Heart right ventricle (tissue), 16 donors: ENCODE measurements around the gene NR2C2. TPM values are rescaled to one million over a fixed set of nuclear protein-coding genes. Genes with fewer than 3 reads are reported as not detected.

Source experiments
- ATAC-seq, 8 donors: fragments of 200-7000 bp; cut with Tn5 transposase; one replicate each; pipeline ENCODE4 v1.9.1; 2020; ENCODE audit warnings: mild to moderate bottlenecking in 8 of 8, moderate library complexity in 8 of 8, moderate number of reproducible peaks in 1 of 8
- DNase-seq, 2 donors: peaks; one replicate each; pipeline ENCODE4 v3.0.0-alpha.2; 2020
- H3K27ac ChIP-seq, 10 donors: fragments of 200-600 bp; sonication (generic) in 2 of 10; one replicate each; pipeline versions ENCODE4 v1.5.0 to v1.8.0; 2020 to 2022; ENCODE audit warnings: mild to moderate bottlenecking in 3 of 10
- H3K27me3 ChIP-seq, 7 donors: fragments of 200-600 bp; one replicate each; pipeline ENCODE4 v1.8.0; 2021 to 2022; ENCODE audit warnings: mild to moderate bottlenecking in 2 of 7
- H3K36me3 ChIP-seq, 9 donors: fragments of 200-600 bp; sonication (generic) in 1 of 9; one replicate each; pipeline versions ENCODE4 v1.5.0 to v1.8.0; 2020 to 2022; ENCODE audit warnings: mild to moderate bottlenecking in 2 of 9
- H3K4me1 ChIP-seq, 9 donors: fragments of 200-600 bp; sonication (generic) in 1 of 9; one replicate each; pipeline versions ENCODE4 v1.5.0 to v1.8.0; 2020 to 2022; ENCODE audit warnings: mild to moderate bottlenecking in 4 of 9
- H3K4me3 ChIP-seq, 10 donors: fragments of 200-600 bp; sonication (generic) in 2 of 10; one replicate each; pipeline versions ENCODE4 v1.5.0 to v1.8.0; 2020 to 2022; ENCODE audit warnings: mild to moderate bottlenecking in 7 of 10, moderate library complexity in 2 of 10
- H3K9me3 ChIP-seq, 11 donors: fragments of 200-600 bp in 10 of 11; sonication (generic) in 2 of 11; one replicate each; pipeline versions ENCODE4 v1.5.0 to v1.8.0; 2013 to 2022; ENCODE audit warnings: mild to moderate bottlenecking in 2 of 11, control low read depth in 1 of 11, moderate library complexity in 1 of 11
- WGBS, 2 donors: extraction: QIAGEN DNeasy Blood & Tissue Kit; methylation state at CpG; one replicate each; pipeline ENCODE4 v1.1.7; 2013; ENCODE audit warnings: inconsistent platforms in 1 of 2; 5-methylcytosine and 5-hydroxymethylcytosine counted together
- intact Hi-C, 10 donors: fragments of 100-400 bp; cut with DNase I; formaldehyde crosslinking; loops; one replicate each; pipeline versions ENCODE4 v1.11.1 to v1.14.2; 2022
- polyA plus RNA-seq, 2 donors: library from polyadenylated mRNA; stranded (reverse); fragments of 200-250 nt; gene quantifications; one replicate each; pipeline ENCODE4 v1.2.3, GENCODE V29; 2013
- total RNA-seq, 10 donors: library from RNA; stranded (reverse); fragmentation: NEBNext Ultra II Directional in 3 of 10; extraction: Animal tissue kit (Norgen Biotek cat#: 25700) in 3 of 10; gene quantifications; one replicate each; pipeline versions ENCODE4 v1.2.1 to v1.2.4, GENCODE V29; 2021 to 2023
- TF ChIP-seq, protein P1 (sequence below), 9 donors: fragments of 200-600 bp; sonication (generic) in 2 of 9; IDR thresholded peaks; one replicate each; pipeline versions ENCODE4 v1.5.0 to v1.8.0; 2021 to 2022; ENCODE audit warnings: antibody characterized with exemption in 9 of 9, mild to moderate bottlenecking in 5 of 9, moderate library complexity in 1 of 9
- donor health status: Arrhythmogenic right ventricular cardiomyopathy.
- donor health status: ischemic (EF 13 %, LVEDD 7.1; RV severe dilation, severe dysfunction).
- donor health status: healthy with polysubstance abuse.
- donor health status: DM: no; HTN: yes; CAD: no.
- donor health status: DM: no; HTN: no; CAD: no.
- donor health status: ischemic (EF 25% LVEDD 6.9; RV normal size, moderate dysfunction).
- donor health status: ischemic (EF 25% LVEDD 5.7; RV mildly dilated, moderate dysfunction).
- donor health status: healthy.
- donor health status: DM: yes; HTN: yes; CAD: no.
- donor health status: Ischemic cardiomyopathy.
- donor health status: ischemic (EF 35%, LVEDD 5.7; RV mildly dilated, moderate dysfunction).
- donor health status: nonischemic (EF 11% LVEDD 7.7; RV severe dilation, severe dysfunction).
- donor health status: DM: yes; HTN: yes; CAD: no.
- donor health status: PGD.
- donor health status: ischemic (EF 29% LVEDD 5.4; RV normal size, mild dysfunction).
- donor health status: nonischemic (EF 23%, LVEDD 6.1; RV moderate dilation, normal function).

NR2C2 gene
- total and polyA plus RNA-seq, 12 donors, result 6.5 to 33.8 (median 27.1) TPM

DNA sequence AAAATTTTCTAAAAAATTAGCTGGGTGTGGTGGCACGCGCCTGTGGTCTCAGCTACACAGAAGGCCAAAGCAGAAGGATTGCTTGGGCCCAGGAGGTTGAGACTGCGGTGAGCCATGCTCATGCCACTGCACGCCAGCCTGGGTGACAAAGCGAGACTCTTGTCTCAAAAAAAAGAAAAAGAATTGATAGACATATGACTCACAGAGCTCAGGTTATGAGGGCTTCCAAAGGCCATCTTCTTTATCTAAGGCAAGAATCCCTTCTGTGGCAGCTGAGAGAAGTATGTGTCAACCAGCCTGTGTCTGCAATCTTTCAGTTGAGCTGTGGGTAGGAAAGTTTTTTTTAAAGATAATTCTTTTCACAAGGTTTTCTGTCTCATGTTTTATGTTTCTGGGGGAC is 63.8 kb downstream of the NR2C2 start:
- intact Hi-C loops, result loop anchor here in 1 of 10 donors (10.0 kb wide), 1 partner anchor 66 kb away; the partner anchor contains the start of gene NR2C2
- peak in 1 of 8 donors; percentile 26 for ATAC-seq
- H3K4me3 ChIP-seq, result no peak overlapping the region
- H3K9me3 ChIP-seq, result no peaks in the 10 kb centered on the region
- no peaks in the 10 kb centered on the region for H3K27me3 ChIP-seq
- DNase-seq, result no peak
- H3K27ac ChIP-seq, result no peak overlapping the region
- peaks cover 0 to 31% (median 8%) of the 10 kb centered on the region in 9 donors for H3K4me1 ChIP-seq
- 90 to 96% methylated on average over 5 of the region's 5 CpGs for WGBS, 2 donors
- peaks cover 0 to 96% (median 25%) of the 10 kb centered on the region in 9 donors for H3K36me3 ChIP-seq
- TF ChIP-seq, protein P1, sequence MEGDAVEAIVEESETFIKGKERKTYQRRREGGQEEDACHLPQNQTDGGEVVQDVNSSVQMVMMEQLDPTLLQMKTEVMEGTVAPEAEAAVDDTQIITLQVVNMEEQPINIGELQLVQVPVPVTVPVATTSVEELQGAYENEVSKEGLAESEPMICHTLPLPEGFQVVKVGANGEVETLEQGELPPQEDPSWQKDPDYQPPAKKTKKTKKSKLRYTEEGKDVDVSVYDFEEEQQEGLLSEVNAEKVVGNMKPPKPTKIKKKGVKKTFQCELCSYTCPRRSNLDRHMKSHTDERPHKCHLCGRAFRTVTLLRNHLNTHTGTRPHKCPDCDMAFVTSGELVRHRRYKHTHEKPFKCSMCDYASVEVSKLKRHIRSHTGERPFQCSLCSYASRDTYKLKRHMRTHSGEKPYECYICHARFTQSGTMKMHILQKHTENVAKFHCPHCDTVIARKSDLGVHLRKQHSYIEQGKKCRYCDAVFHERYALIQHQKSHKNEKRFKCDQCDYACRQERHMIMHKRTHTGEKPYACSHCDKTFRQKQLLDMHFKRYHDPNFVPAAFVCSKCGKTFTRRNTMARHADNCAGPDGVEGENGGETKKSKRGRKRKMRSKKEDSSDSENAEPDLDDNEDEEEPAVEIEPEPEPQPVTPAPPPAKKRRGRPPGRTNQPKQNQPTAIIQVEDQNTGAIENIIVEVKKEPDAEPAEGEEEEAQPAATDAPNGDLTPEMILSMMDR (IDR thresholded peaks at IDR 0.05), result no peak

DNA sequence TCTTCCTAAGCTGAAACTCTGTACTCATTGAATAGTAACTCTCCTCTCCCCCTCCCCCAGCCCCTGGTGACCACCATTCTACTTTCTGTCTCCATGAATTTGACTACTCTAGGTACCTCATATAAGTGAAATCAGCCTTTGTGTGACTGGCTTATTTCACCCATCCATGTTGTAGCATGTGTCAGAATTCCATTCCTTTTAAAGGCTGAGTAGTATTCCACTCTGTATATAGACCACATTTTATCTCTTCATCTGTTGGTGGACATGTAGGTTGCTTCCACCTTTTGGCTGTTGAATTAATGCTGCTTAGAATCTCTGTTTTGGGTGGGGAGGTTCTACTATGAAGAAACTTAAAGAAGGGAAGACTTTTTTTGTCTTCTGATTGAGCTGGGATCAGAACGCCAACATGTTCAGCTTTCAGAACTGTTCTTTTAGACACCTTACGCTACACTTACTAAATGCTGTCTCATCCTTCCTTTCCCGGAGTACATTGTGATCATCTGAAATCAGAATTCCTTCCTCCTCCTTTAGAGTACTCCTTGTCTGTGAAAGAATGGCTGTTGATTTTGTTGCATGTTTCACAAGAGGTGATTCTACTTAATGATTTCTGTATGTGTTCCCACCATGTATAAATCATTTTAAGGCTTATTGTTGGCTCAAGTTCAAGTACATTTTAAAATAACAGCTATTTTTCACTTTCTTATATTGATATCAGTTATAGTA is 67.4 kb downstream of the NR2C2 start:
- 92 to 96% methylated on average over 3 of the region's 3 CpGs for WGBS, 2 donors
- Histone ChIP-seq H3K27ac (no peak overlapping the region), H3K36me3 (peaks cover 0 to 97% (median 41%) of the 10 kb centered on the region in 9 donors)

DNA sequence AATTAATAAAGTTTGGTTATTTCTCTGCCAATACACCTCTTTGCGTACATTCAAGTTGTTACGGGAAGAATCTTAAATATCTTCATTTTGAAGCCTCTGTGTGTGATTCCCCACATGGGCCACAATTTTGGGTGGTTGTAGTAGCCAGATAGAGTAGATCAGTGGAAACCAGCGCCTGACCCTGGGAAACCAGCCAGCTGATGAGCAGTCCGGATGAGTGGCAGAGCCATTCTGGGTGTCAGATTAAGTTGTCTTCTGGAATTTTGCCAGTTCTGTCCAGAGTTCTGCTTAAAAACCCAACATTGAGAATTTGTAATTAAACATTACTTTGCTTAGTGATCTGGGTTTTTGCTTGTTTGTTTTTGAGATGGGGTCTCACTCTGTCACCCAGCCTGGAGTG is 68.1 kb downstream of the NR2C2 start:
- intact Hi-C loops, result loop anchor here in 1 of 10 donors (10.0 kb wide), 1 partner anchor 71 kb away; the partner anchor contains the start of gene NR2C2
- Histone ChIP-seq H3K4me3 (no peak overlapping the region), H3K27ac (no peak overlapping the region), H3K9me3 (no peaks in the 10 kb centered on the region), H3K36me3 (peaks cover 0 to 97% (median 45%) of the 10 kb centered on the region in 9 donors), H3K27me3 (no peaks in the 10 kb centered on the region), H3K4me1 (peaks cover 0 to 12% (median 0%) of the 10 kb centered on the region in 9 donors)
- TF ChIP-seq, protein P1 (IDR thresholded peaks at IDR 0.05), result no peak
- ATAC-seq, result no peak
- DNase-seq, result no peak
- 80 to 82% methylated on average over 4 of the region's 4 CpGs for WGBS, 2 donors

More for the DNA sequence above, 67.4 kb downstream of the NR2C2 start:
- no peaks in the 10 kb centered on the region for H3K27me3 ChIP-seq
- TF ChIP-seq, protein P1 (IDR thresholded peaks at IDR 0.05), result no peak
- no peaks in the 10 kb centered on the region for H3K9me3 ChIP-seq
- peaks cover 0 to 12% (median 0%) of the 10 kb centered on the region in 9 donors for H3K4me1 ChIP-seq
- H3K4me3 ChIP-seq, result no peak overlapping the region
- intact Hi-C loops, result loop anchor here in 1 of 10 donors (10.0 kb wide), 1 partner anchor 70 kb away; the partner anchor contains the start of gene NR2C2
- ATAC-seq (no peak), DNase-seq (no peak)

DNA sequence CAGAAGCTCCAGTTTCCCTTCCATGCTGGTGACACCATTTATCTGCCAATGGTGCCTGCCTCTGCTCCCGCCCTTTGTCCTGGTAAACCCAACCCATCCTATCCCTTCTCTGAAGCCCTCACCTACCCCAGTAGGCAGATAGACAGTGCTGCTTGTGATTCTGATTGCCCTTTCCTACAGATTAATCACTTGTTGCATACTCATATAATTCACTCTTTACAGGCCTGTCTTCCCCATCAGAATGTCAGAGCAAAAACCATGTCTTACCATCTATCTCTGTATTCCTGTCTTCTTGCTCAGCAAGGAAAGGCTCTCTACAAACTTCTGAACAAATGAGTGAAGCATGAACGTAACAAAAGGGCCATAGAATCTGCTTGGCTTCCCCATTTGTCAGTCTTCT is 69.8 kb downstream of the NR2C2 start:
- 94% methylated on average over 2 of the region's 2 CpGs for WGBS, 2 donors
- intact Hi-C loops, result loop anchor here in 1 of 10 donors (10.0 kb wide), 1 partner anchor 72 kb away; the partner anchor contains the start of gene NR2C2
- DNase-seq (no peak), ATAC-seq (no peak)
- Histone ChIP-seq H3K4me1 (peaks cover 0 to 4% (median 0%) of the 10 kb centered on the region in 9 donors), H3K27me3 (no peaks in the 10 kb centered on the region), H3K36me3 (peaks cover 0 to 100% (median 59%) of the 10 kb centered on the region in 9 donors), H3K4me3 (no peak overlapping the region), H3K9me3 (no peaks in the 10 kb centered on the region), H3K27ac (no peak overlapping the region)
- TF ChIP-seq, protein P1 (IDR thresholded peaks at IDR 0.05), result no peak
